Left ventricle myocardium inferior (tissue), 1 donor: ENCODE measurements around the gene MBD1. TPM values are rescaled to one million over a fixed set of nuclear protein-coding genes. Genes with fewer than 3 reads are reported as not detected.

Source experiments
- DNase-seq: peaks from one replicate; pipeline ENCODE4 v3.0.0-alpha.2; 2020
- H3K27ac ChIP-seq: fragments of 200-600 bp; replicated peaks from 2 replicates; pipeline ENCODE4 v1.8.0; 2021
- H3K27me3 ChIP-seq: fragments of 200-600 bp; 2 replicates; pipeline ENCODE4 v1.8.0; 2021; ENCODE audit warnings: low read depth
- H3K36me3 ChIP-seq: fragments of 200-600 bp; 2 replicates; pipeline ENCODE4 v1.8.0; 2021
- H3K4me1 ChIP-seq: fragments of 200-600 bp; 2 replicates; pipeline ENCODE4 v1.8.0; 2021
- H3K4me3 ChIP-seq: fragments of 200-600 bp; 2 replicates; pipeline ENCODE4 v1.8.0; 2021; ENCODE audit warnings: mild to moderate bottlenecking, moderate library complexity
- H3K9me3 ChIP-seq: fragments of 200-600 bp; replicated peaks from 2 replicates; pipeline ENCODE4 v1.8.0; 2021
- intact Hi-C: fragments of 100-400 bp; cut with micrococcal nuclease; formaldehyde crosslinking; loops from one replicate; pipeline ENCODE4 v1.11.0; 2022
- total RNA-seq: library from RNA; stranded (reverse); fragmentation: NEBNext Ultra II Directional; extraction: Animal tissue kit (Norgen Biotek cat#: 25700); gene quantifications from one replicate; pipeline ENCODE4 v1.2.1, GENCODE V29; 2021
- TF ChIP-seq, protein P1 (sequence below): fragments of 200-600 bp; IDR thresholded peaks from 2 replicates; pipeline ENCODE4 v1.8.0; 2021; ENCODE audit warnings: antibody characterized with exemption, mild to moderate bottlenecking, borderline replicate concordance
- donor health status: DM: no; HTN: yes; CAD: no; lungs with severe emphysema.

The MBD1 gene
- total RNA-seq, 1 donor from 2014 or later = 50.2 TPM

DNA sequence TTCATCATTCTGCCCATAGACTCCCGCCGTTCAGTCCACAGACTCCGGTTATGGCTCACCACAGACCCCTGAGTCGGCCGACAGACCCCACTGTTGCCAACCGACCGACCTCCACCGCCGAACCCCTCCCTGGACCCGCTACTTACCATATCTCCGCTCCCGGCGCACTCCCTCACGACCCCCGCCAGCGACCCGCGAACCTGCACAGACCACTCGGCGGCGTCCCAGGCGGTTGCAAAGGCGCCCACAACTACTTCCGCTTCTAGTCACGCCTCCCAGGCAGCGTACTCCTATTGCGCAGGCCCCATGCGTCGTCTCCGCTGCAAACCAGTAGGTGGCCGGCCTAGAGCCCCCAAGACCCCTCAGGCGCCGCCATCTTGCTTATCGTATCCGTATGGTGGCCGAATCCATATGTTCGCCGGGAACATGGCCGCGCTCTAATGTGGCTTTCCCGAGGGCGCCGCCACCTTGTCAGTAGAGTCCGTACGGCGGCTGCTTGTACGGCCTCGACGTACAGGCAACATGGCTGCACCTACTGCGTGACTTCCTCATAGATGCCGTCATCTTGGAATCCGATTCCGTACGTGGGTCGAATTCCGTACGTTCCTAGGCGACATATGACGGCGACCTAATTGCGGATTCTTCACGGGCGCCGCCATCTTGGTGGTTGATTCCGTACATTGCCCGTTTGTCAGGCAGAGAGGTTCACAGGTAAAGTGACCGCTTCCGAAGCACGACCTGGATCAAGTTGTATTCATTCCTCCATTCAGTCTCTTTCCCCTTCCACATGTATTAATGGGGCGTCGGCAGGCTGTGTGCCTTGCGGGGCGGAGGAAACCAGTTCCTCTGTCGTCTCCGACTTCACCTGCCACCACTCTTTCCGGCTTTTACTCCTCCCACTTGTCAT is 6.4 kb upstream of the MBD1 start, which contains the start of gene CXXC1:
Gene CXXC1 (minus strand): TSS at position 252 of the 907 bp plus-strand sequence. CDS start 103 bp downstream, at position 149.
- Histone ChIP-seq H3K36me3 (peaks cover 30% of the 10 kb centered on the region), H3K4me3 (peak within 1 kb of the TSS; percentile 85), H3K27ac (peak within 1 kb of the TSS; percentile 94), H3K9me3 (no peaks in the 10 kb centered on the region), H3K27me3 (no peaks in the 10 kb centered on the region), H3K4me1 (peaks cover 19% of the 10 kb centered on the region)
- intact Hi-C loops = no loop called here
- TF ChIP-seq, protein P1, sequence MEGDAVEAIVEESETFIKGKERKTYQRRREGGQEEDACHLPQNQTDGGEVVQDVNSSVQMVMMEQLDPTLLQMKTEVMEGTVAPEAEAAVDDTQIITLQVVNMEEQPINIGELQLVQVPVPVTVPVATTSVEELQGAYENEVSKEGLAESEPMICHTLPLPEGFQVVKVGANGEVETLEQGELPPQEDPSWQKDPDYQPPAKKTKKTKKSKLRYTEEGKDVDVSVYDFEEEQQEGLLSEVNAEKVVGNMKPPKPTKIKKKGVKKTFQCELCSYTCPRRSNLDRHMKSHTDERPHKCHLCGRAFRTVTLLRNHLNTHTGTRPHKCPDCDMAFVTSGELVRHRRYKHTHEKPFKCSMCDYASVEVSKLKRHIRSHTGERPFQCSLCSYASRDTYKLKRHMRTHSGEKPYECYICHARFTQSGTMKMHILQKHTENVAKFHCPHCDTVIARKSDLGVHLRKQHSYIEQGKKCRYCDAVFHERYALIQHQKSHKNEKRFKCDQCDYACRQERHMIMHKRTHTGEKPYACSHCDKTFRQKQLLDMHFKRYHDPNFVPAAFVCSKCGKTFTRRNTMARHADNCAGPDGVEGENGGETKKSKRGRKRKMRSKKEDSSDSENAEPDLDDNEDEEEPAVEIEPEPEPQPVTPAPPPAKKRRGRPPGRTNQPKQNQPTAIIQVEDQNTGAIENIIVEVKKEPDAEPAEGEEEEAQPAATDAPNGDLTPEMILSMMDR = peak; percentile 67
- DNase-seq = peak; percentile 96

DNA sequence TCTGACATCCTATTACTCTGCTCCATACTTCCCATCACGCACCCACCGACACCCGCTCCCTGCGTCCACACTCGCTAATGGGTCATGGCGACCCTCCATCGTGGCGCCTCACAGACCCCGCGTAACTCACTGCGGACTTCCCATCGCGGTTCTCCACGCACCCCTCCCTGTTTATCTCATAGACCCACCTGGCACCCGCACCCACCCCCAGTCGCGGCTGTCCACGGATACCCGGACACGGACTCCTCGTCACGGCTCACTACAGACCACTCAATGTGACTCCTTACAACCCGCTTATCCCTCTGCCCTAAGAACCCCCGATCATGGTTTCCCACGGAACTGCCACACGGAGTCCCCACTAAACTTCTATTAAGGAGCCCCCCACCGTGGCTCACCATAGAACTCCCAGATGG is 5.7 kb upstream of the MBD1 start:
- intact Hi-C loops = no loop called here
- Histone ChIP-seq H3K27me3 (no peaks in the 10 kb centered on the region), H3K9me3 (no peaks in the 10 kb centered on the region), H3K4me3 (peak overlapping the region; percentile 85), H3K4me1 (peaks cover 24% of the 10 kb centered on the region), H3K27ac (peak overlapping the region; percentile 94), H3K36me3 (peaks cover 37% of the 10 kb centered on the region)
- TF ChIP-seq, protein P1 = no peak
- DNase-seq = no peak

DNA sequence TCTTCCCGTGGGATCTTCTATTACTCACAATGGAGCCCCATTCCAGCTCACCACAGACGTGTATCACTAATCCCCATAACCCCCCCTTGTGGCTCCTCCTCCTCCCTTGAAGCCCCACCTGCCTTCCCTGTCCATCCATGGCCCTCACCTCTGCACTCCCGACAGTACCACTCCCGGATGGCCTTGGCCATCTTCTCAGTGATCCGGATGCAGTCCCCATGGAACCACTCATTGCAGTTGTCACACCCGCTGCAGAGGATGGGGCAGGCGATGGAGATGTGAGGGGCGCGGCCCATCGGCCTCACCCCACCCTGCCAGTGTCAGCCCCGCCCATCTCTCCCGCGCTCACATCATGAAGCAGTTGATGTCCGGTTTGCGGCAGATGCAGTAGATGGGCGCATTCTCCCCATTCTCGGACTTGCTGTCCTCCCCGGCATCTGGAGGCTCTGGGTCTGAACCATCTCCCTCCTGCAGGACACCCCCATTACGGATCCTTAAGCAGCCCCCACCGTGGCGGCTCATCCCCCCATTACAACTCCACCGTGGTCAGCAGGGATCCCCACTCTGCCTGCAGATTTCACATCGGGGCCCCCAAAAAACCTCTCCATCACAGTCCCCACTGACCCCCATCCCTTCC is 5.2 kb upstream of the MBD1 start:
- peaks cover 28% of the 10 kb centered on the region for H3K4me1 ChIP-seq
- peak overlapping the region; percentile 94 for H3K27ac ChIP-seq
- no peaks in the 10 kb centered on the region for H3K27me3 ChIP-seq
- H3K9me3 ChIP-seq = no peaks in the 10 kb centered on the region
- peak overlapping the region; percentile 85 for H3K4me3 ChIP-seq
- no peak for DNase-seq
- H3K36me3 ChIP-seq = peaks cover 37% of the 10 kb centered on the region
- TF ChIP-seq, protein P1 = no peak
- intact Hi-C loops = no loop called here

DNA sequence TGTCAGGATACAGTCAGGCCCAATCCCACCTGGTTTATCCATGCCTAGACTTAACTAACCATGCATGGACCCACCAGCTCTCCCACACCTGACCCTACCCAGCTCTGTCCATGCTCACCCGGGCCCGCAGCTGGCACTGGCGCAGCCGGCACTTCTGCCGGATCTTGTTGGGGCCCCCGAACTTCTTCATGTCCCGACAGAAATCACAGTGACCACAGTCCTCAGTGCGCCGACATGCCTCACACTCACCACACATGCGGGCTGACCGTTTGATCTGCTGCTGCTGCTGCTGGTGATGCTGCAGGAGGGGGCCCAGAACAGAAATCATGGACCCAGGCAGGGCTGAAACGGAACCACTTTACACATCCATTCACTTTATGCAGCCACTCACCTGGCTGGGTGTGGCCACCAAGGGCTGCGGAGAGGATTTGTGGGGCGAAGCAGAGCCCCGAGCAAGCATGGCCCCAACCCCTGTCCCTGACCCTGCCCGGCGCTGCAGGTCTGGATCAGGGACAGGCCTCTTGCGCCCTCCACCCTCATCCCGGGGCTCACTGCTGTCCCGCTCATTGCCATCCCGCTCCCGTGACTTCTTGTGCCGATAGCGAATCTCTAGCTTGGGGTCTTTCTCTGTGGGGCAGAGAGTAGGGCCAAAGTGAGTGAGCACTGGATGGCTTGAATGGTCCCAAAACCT is 4.5 kb upstream of the MBD1 start:
- Histone ChIP-seq H3K4me3 (no peak overlapping the region), H3K9me3 (no peaks in the 10 kb centered on the region), H3K27me3 (no peaks in the 10 kb centered on the region), H3K4me1 (peaks cover 33% of the 10 kb centered on the region), H3K36me3 (peaks cover 37% of the 10 kb centered on the region), H3K27ac (no peak overlapping the region)
- DNase-seq = no peak
- intact Hi-C loops = no loop called here
- TF ChIP-seq, protein P1 = no peak

DNA sequence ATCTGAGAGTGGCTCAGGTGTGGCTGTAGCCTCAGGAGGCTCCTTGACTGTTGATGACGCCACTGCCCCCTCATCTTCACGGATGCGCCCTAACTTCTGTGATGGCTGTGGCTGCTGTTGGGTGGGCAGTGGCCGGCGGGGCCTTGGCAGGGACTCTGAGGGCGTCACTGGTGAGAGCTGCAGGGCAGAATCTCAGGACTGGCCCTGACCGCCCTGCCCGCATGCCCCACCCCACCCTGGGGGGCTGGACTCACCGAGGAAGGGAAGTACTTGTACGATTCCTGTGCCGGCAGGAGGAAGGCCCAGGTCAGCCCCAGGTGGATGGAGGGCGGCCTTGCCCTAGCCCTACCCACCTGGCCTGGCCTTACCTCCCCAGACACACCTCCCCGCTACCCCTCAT is 3.7 kb upstream of the MBD1 start:
- Histone ChIP-seq H3K9me3 (no peaks in the 10 kb centered on the region), H3K27ac (no peak overlapping the region), H3K27me3 (no peaks in the 10 kb centered on the region), H3K36me3 (peaks cover 37% of the 10 kb centered on the region), H3K4me1 (peaks cover 40% of the 10 kb centered on the region), H3K4me3 (no peak overlapping the region)
- no peak for DNase-seq
- intact Hi-C loops = no loop called here
- TF ChIP-seq, protein P1 = no peak
